Putamen (tissue), 1 donor: ENCODE data around the gene EDC3.
"Not testable (repeated sequence)": the region's sequence is repeated elsewhere in the genome, so short reads cannot be mapped to it uniquely, and the experiment has no call there.

Experiments used
- DNase-seq: peaks from one replicate; pipeline ENCODE4 v3.0.0-alpha.2; 2016; ENCODE audit warnings: low spot score

Gene EDC3

GRCh38 chr15:74710319-74711094 lies 14.7 kb upstream of the EDC3 start:
- no peak for DNase-seq

DNA sequence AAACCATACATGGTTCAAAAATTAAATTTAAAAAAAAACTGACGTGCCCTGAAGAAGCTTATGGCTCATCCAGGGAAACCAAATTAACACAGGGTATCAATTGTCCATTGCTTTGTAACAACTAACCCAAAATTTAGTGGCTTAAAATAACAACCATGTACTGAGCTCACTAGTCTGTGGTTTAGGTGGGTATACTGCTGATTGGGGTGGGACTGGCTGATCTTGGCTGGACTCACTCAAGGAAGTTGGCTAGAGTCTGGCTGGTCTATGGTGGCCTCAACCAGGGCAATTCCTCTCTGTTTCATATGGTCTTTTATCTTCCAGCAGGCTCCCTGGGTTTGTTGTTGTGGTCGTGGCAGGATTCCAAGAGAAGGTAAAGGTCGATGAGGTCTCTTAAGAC lies 14.1 kb upstream of the EDC3 start:
- DNase-seq: no peak

DNA sequence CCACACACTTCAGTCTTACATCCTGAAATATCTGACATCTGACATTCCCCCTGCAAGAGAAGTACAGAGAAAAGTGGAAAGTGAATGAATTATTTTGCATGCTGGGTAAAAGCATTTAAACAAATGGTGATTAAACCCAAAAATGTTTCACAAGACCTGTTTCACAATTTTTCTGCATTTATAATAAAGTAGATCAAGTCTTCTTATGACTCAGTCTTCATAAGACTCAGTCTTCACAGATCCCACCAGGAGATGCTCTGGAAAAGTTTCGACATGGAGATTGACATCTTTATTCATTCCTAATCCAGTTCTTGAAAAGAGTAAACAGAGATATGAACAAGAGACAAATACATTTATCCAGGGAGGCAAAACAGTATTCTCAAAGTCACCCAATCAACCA lies 13.2 kb upstream of the EDC3 start:
- no peak for DNase-seq

DNA sequence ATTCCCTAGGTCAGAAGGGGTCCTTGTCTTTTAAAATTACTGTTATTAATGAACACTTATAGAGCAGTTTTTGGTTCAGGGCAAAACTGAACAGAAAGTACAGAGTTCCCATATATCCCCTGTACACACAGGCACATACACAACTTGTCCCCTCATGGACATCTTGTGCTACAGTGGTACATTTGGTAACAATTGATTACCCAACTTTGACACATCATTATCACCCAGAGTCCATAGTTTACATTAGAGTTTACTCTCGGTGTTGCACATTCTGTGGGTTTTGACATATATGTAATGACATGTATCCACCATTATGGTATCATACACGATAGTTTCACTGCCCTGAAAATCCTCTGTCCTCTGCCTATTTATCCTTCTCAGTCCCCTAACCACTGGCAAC lies 984 bp upstream of the EDC3 start:
- no peak for DNase-seq

- no peak for DNase-seq
Observed at GRCh38 chr15:74696398-74696729, 540 bp upstream of the EDC3 start.

DNA sequence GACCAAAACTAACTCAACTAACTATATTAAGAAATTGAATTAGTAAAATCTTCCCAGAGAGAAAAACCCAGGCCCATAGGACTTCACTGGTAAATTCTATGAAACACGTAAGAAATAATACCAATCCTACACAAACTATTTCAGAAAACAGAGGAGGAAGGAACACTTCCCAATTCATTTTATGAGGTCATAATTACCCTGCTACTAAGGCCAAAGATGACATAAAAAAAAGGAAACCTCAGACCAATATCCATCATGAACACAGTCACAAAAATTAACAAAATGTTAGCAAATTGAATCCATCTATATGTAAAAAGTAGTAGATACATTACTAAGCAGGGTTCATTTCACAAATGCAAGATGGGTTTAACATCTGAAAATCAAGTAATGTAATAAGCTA lies 3.5 kb downstream of the EDC3 start:
- no peak for DNase-seq

- no peak for DNase-seq
Observed at GRCh38 chr15:74683758-74684157, 12.1 kb downstream of the EDC3 start.

DNA sequence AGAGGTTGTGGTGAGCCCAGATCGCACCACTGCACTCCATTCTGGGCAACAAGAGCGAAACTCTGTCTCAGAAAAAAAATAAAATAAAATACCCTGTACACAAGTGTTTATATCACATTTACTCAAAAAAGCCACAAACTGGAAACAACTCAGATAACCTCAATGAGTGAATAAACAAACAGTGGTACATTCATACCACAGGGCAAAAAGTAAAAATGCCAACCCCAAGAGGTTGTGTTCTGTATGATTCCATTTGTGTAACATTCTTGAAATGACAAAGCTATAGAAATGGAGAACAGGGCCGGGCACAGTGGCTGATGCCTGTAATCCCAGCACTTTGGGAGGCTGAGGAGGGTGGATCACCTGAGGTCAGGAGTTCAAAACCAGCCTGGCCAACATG lies 12.9 kb downstream of the EDC3 start:
- DNase-seq: no peak

DNA sequence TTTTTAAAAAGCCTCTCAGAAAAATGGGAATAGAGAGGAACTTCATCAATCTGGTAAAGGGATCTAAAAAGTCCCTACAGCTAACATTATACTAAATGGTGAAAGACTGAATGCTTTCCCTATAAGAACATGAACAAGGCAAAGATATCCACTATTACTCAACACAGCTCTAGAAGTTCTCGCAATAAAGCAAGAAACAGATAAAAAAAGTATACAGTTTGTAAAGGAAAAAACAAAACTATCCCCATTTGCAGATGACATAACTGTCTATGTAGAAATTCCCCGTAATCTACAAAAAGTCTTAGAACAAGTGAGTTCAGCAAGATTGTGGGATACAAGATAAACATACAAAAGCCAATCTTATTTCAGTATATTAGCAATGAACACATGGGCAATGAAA lies 15.4 kb downstream of the EDC3 start:
- DNase-seq: no peak

GRCh38 chr15:74676801-74677200 lies 19.0 kb downstream of the EDC3 start:
- DNase-seq: no peak

DNA sequence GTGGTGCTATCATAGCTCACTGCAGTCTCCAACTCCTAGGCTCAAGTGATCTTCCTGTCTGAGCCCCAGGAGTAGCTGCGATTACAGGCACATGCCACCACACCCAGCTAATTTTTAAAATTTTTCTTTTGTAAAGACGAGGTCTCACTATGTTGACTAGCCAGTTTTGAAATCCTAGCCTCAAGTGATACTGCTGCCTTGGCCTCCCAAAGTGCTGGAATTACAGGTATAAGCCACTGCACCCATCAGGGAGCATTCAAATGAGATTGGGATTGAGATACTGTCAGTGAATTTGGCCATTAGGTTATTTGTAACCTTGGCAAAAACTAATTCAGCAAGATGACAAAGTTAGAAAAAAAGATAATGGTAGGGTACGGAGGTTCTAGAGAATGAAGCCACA lies 21.7 kb downstream of the EDC3 start:
- DNase-seq: no peak

GRCh38 chr15:74669627-74670026 lies 26.2 kb downstream of the EDC3 start:
- DNase-seq: no peak

DNA sequence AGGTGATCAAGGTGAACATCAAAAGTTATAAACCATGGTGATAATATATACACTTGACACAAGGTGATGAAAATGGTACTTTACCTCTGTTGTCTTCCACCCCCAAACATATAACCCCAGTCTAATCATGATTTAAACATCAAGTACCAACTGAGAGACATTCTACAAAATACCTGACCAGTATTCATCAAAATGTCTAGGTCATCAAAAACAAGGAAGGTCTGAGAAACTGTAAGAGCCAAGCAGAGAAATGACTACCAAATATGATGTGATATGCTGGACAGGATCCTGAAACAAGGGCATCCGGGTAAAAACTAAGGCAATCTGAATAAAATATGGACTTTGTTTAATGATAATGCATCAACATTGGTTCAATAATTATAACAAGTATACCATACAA lies 27.8 kb downstream of the EDC3 start:
- DNase-seq: no peak

- no peak for DNase-seq
Observed at GRCh38 chr15:74664670-74665069, 31.2 kb downstream of the EDC3 start.

GRCh38 chr15:74664028-74664616 lies 31.7 kb downstream of the EDC3 start:
- DNase-seq: peak; percentile 21

GRCh38 chr15:74663303-74664027 lies 32.4 kb downstream of the EDC3 start:
- no peak for DNase-seq

DNA sequence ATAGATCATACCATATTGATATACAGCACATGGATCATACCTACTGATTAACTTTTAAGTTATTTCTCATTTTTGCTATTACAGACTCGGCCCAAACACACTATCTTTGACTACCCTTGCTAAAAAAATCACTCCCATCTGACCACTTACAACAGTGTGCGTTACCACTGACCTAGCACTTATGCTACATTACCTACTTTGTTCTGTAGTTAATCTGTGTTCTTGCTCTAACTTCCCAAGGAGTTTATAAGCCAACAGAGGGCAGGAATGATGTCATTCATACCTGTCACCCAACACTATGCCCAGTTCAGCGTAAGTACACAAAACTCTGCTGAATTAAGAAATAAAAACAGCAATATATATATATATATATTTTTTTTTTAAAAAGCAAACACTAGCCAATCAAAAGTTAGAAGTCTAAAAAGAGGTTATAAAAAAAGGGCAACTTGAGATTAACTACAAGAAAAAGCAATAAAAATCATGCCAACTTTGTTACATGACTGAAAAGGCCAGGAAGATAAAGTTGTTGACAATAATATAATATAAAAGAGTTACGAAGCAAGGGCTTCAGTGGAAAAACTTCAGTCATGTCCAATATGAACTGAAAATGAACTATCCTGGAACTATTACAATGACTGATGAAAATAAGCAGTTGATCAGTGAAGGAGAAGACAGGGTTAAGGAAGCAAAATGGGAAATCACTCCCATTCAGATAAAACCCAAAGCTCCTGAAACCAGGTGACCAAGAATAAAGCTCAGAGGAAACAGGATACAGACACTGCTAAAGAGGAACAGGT lies 33.6 kb downstream of the EDC3 start:
- no peak for DNase-seq

- DNase-seq: not testable (repeated sequence)
Observed at GRCh38 chr15:74661280-74661679, 34.5 kb downstream of the EDC3 start.

DNA sequence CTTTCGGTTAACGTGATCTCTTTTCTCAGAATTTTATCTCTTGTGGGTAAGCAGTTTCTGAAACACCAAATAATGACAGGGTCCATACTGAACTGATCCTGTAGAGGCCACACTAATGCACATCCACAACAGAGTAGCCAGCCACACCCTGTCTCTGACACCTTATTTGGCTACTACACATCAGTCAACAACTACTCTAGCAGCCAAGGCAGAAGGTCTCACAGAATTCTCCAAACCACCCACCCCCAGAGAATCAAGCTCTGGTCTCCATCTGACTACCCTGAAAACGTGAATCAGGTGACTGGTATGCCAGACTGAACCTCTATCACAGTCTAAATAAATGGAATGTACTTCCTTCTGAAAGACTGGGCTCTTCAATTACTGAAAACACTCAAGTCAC lies 38.0 kb downstream of the EDC3 start:
- DNase-seq: no peak

- peak; percentile 27 for DNase-seq
Observed at GRCh38 chr15:74656935-74657535, 38.8 kb downstream of the EDC3 start.

GRCh38 chr15:74655424-74655823 lies 40.4 kb downstream of the EDC3 start:
- DNase-seq: no peak

- no peak for DNase-seq
Observed at GRCh38 chr15:74653426-74654102, 42.3 kb downstream of the EDC3 start.
